Neural cell (in vitro differentiated cells): ENCODE measurements around the gene CNOT2. TPM values are rescaled to one million over a fixed set of nuclear protein-coding genes. Genes with fewer than 3 reads are reported as not detected.

Source experiments
- H2AFZ ChIP-seq: fragments of 200-600, 300-800 bp; sonication (generic), shearing (Covaris generic); 2 replicates; pipeline ENCODE4 v1.6.0; 2014; ENCODE audit warnings: low read depth, mild to moderate bottlenecking, antibody characterized with exemption, low read length, moderate library complexity
- H3F3A ChIP-seq: fragments of 200-600 bp; shearing (Covaris generic); 2 replicates; pipeline ENCODE4 v1.6.1; 2016; ENCODE audit warnings: mild to moderate bottlenecking, moderate library complexity, mixed read lengths, antibody characterized with exemption, low read length; ENCODE audit not compliant: insufficient read depth, poor library complexity, severe bottlenecking
- H3K27ac ChIP-seq: fragments of 200-600, 300-800 bp; sonication (generic), shearing (Covaris generic); 2 replicates; pipeline ENCODE4 v1.5.1; 2014; ENCODE audit warnings: mild to moderate bottlenecking, low read length, moderate library complexity
- H3K27me3 ChIP-seq: fragments of 300-800, 200-600 bp; sonication (generic), shearing (Covaris generic); 2 replicates; pipeline ENCODE4 v1.6.0; 2014; ENCODE audit warnings: mild to moderate bottlenecking, low read depth, low read length, moderate library complexity; ENCODE audit not compliant: insufficient read depth
- H3K36me3 ChIP-seq: fragments of 300-800, 200-600 bp; sonication (generic), shearing (Covaris generic); 2 replicates; pipeline ENCODE4 v1.5.1; 2014; ENCODE audit warnings: mild to moderate bottlenecking, antibody characterized with exemption, low read length, moderate library complexity; ENCODE audit not compliant: insufficient read depth
- H3K4me2 ChIP-seq: fragments of 300-800, 200-600 bp; sonication (generic), shearing (Covaris generic); 2 replicates; pipeline ENCODE4 v1.6.0; 2014; ENCODE audit warnings: mild to moderate bottlenecking, low read length
- H3K4me3 ChIP-seq: fragments of 300-800, 200-600 bp; sonication (generic), shearing (Covaris generic); 2 replicates; pipeline ENCODE4 v1.5.1; 2014; ENCODE audit warnings: mild to moderate bottlenecking, low read length, moderate library complexity
- H3K79me2 ChIP-seq: fragments of 200-600 bp; shearing (Covaris generic); replicated peaks from 2 replicates; pipeline ENCODE4 v1.6.0; 2014; ENCODE audit warnings: mild to moderate bottlenecking, low read length, moderate library complexity; ENCODE audit not compliant: insufficient read depth
- H3K9ac ChIP-seq: fragments of 300-800, 200-600 bp; sonication (generic), shearing (Covaris generic); 2 replicates; pipeline ENCODE4 v1.6.1; 2016; ENCODE audit warnings: mild to moderate bottlenecking, low read length, mixed read lengths
- H3K9me2 ChIP-seq: fragments of 200-600 bp; shearing (Covaris generic); 2 replicates; pipeline ENCODE4 v1.6.1; 2016; ENCODE audit warnings: mild to moderate bottlenecking, low read length, mixed read lengths; ENCODE audit not compliant: insufficient read depth
- H3K9me3 ChIP-seq: fragments of 200-600, 300-800 bp; sonication (generic), shearing (Covaris generic); 2 replicates; pipeline ENCODE4 v1.6.1; 2016; ENCODE audit warnings: mild to moderate bottlenecking, mixed run types, low read length, moderate library complexity, mixed read lengths
- H4K20me1 ChIP-seq: fragments of 200-600 bp; shearing (Covaris generic); 2 replicates; pipeline ENCODE4 v1.6.1; 2016; ENCODE audit warnings: mild to moderate bottlenecking, mixed run types; ENCODE audit not compliant: insufficient read depth
- EP300 ChIP-seq: fragments of 450-650 bp; conservative IDR thresholded peaks from 2 replicates; pipeline ENCODE4 v1.6.1; 2014; ENCODE audit warnings: antibody characterized with exemption, mild to moderate bottlenecking, moderate library complexity; ENCODE audit not compliant: poor library complexity, severe bottlenecking
- EZH2 ChIP-seq: fragments of 200-600, 300-800 bp; shearing (Covaris generic), sonication (generic); IDR thresholded peaks from 2 replicates; pipeline ENCODE4 v1.6.1; 2014; ENCODE audit warnings: antibody characterized with exemption, low read length, borderline replicate concordance, mild to moderate bottlenecking; ENCODE audit not compliant: insufficient read depth, poor library complexity, severe bottlenecking
- MXI1 ChIP-seq: fragments of 450-650 bp; conservative IDR thresholded peaks from 2 replicates; pipeline ENCODE4 v1.6.1; 2014; ENCODE audit warnings: antibody characterized with exemption, mild to moderate bottlenecking; ENCODE audit not compliant: poor library complexity, severe bottlenecking
- POLR2AphosphoS5 ChIP-seq: IDR thresholded peaks from 2 replicates; pipeline ENCODE4 v1.6.1; 2012
- RAD21 ChIP-seq: fragments of 450-650 bp; conservative IDR thresholded peaks from 2 replicates; pipeline ENCODE4 v1.6.1; 2014; ENCODE audit warnings: antibody characterized with exemption, mild to moderate bottlenecking, moderate library complexity
- SMC3 ChIP-seq: fragments of 450-650 bp; conservative IDR thresholded peaks from 2 replicates; pipeline ENCODE4 v1.6.1; 2014; ENCODE audit warnings: antibody characterized with exemption, mild to moderate bottlenecking, moderate library complexity; ENCODE audit not compliant: poor library complexity
- TAF1 ChIP-seq: IDR thresholded peaks from 2 replicates; pipeline ENCODE4 v1.6.1; 2012; ENCODE audit warnings: low read depth
- polyA plus RNA-seq: library from polyadenylated mRNA; depleted of rRNA; stranded (reverse); fragments of >200 nt; gene quantifications from 2 replicates; pipeline ENCODE4 v1.2.3, GENCODE V29; 2014
- TF ChIP-seq, protein P1 (sequence below): fragments of 450-650 bp; IDR thresholded peaks from 2 replicates; pipeline ENCODE4 v1.5.1; 2014; ENCODE audit warnings: antibody characterized with exemption, mild to moderate bottlenecking, moderate library complexity; ENCODE audit not compliant: poor library complexity, severe bottlenecking
- TF ChIP-seq, protein P2 (sequence below): IDR thresholded peaks from 2 replicates; pipeline ENCODE4 v1.6.1; 2012; ENCODE audit warnings: borderline replicate concordance

Gene CNOT2
- polyA plus RNA-seq, 1 donor from 2014 or later = 158 TPM

DNA sequence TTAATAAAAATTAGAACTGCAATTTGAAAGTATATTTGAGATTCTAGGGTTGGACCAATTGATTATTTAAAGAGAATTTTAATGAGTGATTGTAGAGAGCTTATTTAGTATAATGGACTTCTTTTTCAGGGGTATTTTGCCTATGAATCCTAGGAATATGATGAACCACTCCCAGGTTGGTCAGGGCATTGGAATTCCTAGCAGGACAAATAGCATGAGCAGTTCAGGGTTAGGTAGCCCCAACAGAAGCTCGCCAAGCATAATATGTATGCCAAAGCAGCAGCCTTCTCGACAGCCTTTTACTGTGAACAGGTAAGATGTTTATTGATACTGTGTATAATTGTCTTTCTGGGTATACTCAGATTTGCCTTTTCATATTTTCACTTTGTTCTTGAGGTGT, 86.9 kb downstream of the CNOT2 start:
- Histone ChIP-seq H3K9me2 (no peaks in the 10 kb centered on the region), H3K4me3 (no peak overlapping the region), H3K36me3 (no peaks in the 10 kb centered on the region), H3K9me3 (no peaks in the 10 kb centered on the region), H3K4me2 (no peak overlapping the region), H3K79me2 (no peaks in the 10 kb centered on the region), H3K27ac (no peak overlapping the region), H3K27me3 (no peaks in the 10 kb centered on the region), H3F3A (no peaks in the 10 kb centered on the region), H3K9ac (no peak overlapping the region), H4K20me1 (no peaks in the 10 kb centered on the region), H2AFZ (no peak overlapping the region)
- TF ChIP-seq EZH2 (no peak), EP300 (no peak), SMC3 (no peak), TAF1 (no peak), POLR2AphosphoS5 (no peak), RAD21 (no peak), MXI1 (no peak)
- TF ChIP-seq, protein P1, sequence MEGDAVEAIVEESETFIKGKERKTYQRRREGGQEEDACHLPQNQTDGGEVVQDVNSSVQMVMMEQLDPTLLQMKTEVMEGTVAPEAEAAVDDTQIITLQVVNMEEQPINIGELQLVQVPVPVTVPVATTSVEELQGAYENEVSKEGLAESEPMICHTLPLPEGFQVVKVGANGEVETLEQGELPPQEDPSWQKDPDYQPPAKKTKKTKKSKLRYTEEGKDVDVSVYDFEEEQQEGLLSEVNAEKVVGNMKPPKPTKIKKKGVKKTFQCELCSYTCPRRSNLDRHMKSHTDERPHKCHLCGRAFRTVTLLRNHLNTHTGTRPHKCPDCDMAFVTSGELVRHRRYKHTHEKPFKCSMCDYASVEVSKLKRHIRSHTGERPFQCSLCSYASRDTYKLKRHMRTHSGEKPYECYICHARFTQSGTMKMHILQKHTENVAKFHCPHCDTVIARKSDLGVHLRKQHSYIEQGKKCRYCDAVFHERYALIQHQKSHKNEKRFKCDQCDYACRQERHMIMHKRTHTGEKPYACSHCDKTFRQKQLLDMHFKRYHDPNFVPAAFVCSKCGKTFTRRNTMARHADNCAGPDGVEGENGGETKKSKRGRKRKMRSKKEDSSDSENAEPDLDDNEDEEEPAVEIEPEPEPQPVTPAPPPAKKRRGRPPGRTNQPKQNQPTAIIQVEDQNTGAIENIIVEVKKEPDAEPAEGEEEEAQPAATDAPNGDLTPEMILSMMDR = no peak
- TF ChIP-seq, protein P2, sequence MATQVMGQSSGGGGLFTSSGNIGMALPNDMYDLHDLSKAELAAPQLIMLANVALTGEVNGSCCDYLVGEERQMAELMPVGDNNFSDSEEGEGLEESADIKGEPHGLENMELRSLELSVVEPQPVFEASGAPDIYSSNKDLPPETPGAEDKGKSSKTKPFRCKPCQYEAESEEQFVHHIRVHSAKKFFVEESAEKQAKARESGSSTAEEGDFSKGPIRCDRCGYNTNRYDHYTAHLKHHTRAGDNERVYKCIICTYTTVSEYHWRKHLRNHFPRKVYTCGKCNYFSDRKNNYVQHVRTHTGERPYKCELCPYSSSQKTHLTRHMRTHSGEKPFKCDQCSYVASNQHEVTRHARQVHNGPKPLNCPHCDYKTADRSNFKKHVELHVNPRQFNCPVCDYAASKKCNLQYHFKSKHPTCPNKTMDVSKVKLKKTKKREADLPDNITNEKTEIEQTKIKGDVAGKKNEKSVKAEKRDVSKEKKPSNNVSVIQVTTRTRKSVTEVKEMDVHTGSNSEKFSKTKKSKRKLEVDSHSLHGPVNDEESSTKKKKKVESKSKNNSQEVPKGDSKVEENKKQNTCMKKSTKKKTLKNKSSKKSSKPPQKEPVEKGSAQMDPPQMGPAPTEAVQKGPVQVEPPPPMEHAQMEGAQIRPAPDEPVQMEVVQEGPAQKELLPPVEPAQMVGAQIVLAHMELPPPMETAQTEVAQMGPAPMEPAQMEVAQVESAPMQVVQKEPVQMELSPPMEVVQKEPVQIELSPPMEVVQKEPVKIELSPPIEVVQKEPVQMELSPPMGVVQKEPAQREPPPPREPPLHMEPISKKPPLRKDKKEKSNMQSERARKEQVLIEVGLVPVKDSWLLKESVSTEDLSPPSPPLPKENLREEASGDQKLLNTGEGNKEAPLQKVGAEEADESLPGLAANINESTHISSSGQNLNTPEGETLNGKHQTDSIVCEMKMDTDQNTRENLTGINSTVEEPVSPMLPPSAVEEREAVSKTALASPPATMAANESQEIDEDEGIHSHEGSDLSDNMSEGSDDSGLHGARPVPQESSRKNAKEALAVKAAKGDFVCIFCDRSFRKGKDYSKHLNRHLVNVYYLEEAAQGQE = no peak

DNA sequence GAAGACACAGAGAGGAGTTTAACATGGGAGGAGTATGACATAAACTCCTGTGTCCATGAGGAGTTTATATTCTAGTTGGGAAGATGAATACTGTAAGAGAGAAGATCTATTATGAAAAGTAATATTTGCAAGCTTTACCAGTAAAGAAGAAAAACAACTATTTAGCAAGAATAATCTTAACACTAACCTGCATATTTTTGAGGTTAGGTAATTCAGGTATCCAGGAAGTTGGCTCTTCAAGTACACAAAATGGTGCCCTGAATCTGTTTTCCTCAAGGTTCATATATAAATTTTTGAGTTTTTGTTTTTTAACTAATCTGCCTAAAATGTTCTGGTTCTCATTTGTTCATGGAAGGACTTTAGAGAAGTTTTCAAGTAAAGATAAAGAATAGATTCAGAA, 89.0 kb downstream of the CNOT2 start:
- no peaks in the 10 kb centered on the region for H3K9me3 ChIP-seq
- H2AFZ ChIP-seq = no peak overlapping the region
- no peak overlapping the region for H3K27ac ChIP-seq
- H3K36me3 ChIP-seq = peaks cover 9% of the 10 kb centered on the region
- no peaks in the 10 kb centered on the region for H3K9me2 ChIP-seq
- H3K27me3 ChIP-seq = no peaks in the 10 kb centered on the region
- no peaks in the 10 kb centered on the region for H3F3A ChIP-seq
- H3K4me3 ChIP-seq = no peak overlapping the region
- H3K4me2 ChIP-seq = no peak overlapping the region
- no peaks in the 10 kb centered on the region for H4K20me1 ChIP-seq
- TF ChIP-seq SMC3 (no peak), POLR2AphosphoS5 (no peak), RAD21 (no peak), MXI1 (no peak), EZH2 (no peak), TAF1 (no peak), EP300 (no peak)
- TF ChIP-seq, protein P2 = no peak
- TF ChIP-seq, protein P1 = no peak
- H3K79me2 ChIP-seq = no peaks in the 10 kb centered on the region
- no peak overlapping the region for H3K9ac ChIP-seq
